Measurements from ENCODE around the gene TMEM205. TPM values are rescaled to one million over a fixed set of nuclear protein-coding genes. Genes with fewer than 3 reads are reported as not detected.
"Not testable (repeated sequence)": the region's sequence is repeated elsewhere in the genome, so short reads cannot be mapped to it uniquely, and the experiment has no call there.

Gene TMEM205
- total RNA-seq, 4 donors from 2014 or later = 77.6 to 212 (median 168) TPM

- Histone ChIP-seq H3K27ac (peak overlapping the region; percentile 43 to 73 (median 66)), H3K4me1 (peaks cover 0 to 22% (median 0%) of the 10 kb centered on the region in 4 donors), H3K27me3 (no peaks in the 10 kb centered on the region), H3K4me3 (no peak overlapping the region), H3K36me3 (peaks cover 0 to 8% (median 0%) of the 10 kb centered on the region in 3 donors), H3K9me3 (no peaks in the 10 kb centered on the region)
- no peak for DNase-seq
- TF ChIP-seq CTCF (IDR thresholded peaks at IDR 0.05) (no peak), POLR2A (IDR thresholded peaks at IDR 0.05) (no peak)
Measured at GRCh38 chr19:11323601-11324078, 22.4 kb downstream of the TMEM205 start.

- no peak for DNase-seq
- Histone ChIP-seq H3K27ac (no peak overlapping the region), H3K4me1 (peaks cover 0 to 22% (median 0%) of the 10 kb centered on the region in 4 donors)
Measured at GRCh38 chr19:11322269-11323024, 23.6 kb downstream of the TMEM205 start.

GRCh38 chr19:11321191-11322126 lies 24.6 kb downstream of the TMEM205 start:
- no peak for DNase-seq
- no peak overlapping the region for H3K27ac ChIP-seq

More at GRCh38 chr19:11322269-11323024, 23.6 kb downstream of the TMEM205 start:
- Histone ChIP-seq H3K9me3 (no peaks in the 10 kb centered on the region), H3K36me3 (peaks cover 0 to 8% (median 0%) of the 10 kb centered on the region in 3 donors), H3K4me3 (no peak overlapping the region), H3K27me3 (no peaks in the 10 kb centered on the region)
- no peak for TF ChIP-seq CTCF (IDR thresholded peaks at IDR 0.05)

GRCh38 chr19:11320278-11320995 lies 25.6 kb downstream of the TMEM205 start:
- not testable (repeated sequence) for H3K9me3 ChIP-seq, H3K4me3 ChIP-seq, H3K36me3 ChIP-seq, H3K27ac ChIP-seq, DNase-seq, H3K27me3 ChIP-seq
- H3K4me1 ChIP-seq = peaks cover 0 to 22% (median 0%) of the 10 kb centered on the region in 4 donors

More at GRCh38 chr19:11321191-11322126, 24.6 kb downstream of the TMEM205 start:
- peaks cover 0 to 22% (median 0%) of the 10 kb centered on the region in 4 donors for H3K4me1 ChIP-seq
- H3K9me3 ChIP-seq = no peaks in the 10 kb centered on the region
- no peaks in the 10 kb centered on the region for H3K27me3 ChIP-seq
- TF ChIP-seq CTCF (IDR thresholded peaks at IDR 0.05) (peak in 1 of 6 experiments; percentile 5), POLR2A (IDR thresholded peaks at IDR 0.05) (no peak)
- no peaks in the 10 kb centered on the region for H3K36me3 ChIP-seq
- H3K4me3 ChIP-seq = no peak overlapping the region

GRCh38 chr19:11306337-11306736 lies 39.7 kb downstream of the TMEM205 start:
- no peak for TF ChIP-seq CTCF (IDR thresholded peaks at IDR 0.05)
- no peak for TF ChIP-seq POLR2A (IDR thresholded peaks at IDR 0.05)
- H3K4me1 ChIP-seq = no peaks in the 10 kb centered on the region
- no peaks in the 10 kb centered on the region for H3K36me3 ChIP-seq
- no peaks in the 10 kb centered on the region for H3K9me3 ChIP-seq
- no peaks in the 10 kb centered on the region for H3K27me3 ChIP-seq
- H3K27ac ChIP-seq = no peak overlapping the region
- no peak for DNase-seq
- no peak overlapping the region for H3K4me3 ChIP-seq
